K562 (cell line): ENCODE results near the gene SERPINB7. TPM values are rescaled to one million over a fixed set of nuclear protein-coding genes. Genes with fewer than 3 reads are reported as not detected.

Experiments
- ATAC-seq: fragments of 200-7000 bp; cut with Tn5 transposase; 3 replicates; pipeline ENCODE4 v1.9.1; 2020; ENCODE audit warnings: moderate library complexity
- BruUV-seq: library from RNA; stranded (reverse); fragments of 400-500 nt; replicated peaks from 2 replicates; lab custom pipeline; 2021; lab: Mats Ljungman, UMichigan
- CTCF ChIA-PET: fragments of 300-600 bp; formaldehyde crosslinking; extraction: SDS; loops from one replicate; lab custom pipeline; 2021; ENCODE audit warnings: low intra/inter-chr PET ratio; lab: Yijun Ruan, JAX
- POLR2A ChIA-PET: fragments of 300-600, 350-650 bp; sonication (Branson Sonifier 250); formaldehyde crosslinking; extraction: SDS; loops from one replicate; lab custom pipeline; 2021; ENCODE audit warnings: antibody characterized with exemption, inconsistent platforms; lab: Yijun Ruan, JAX
- DNase-seq, 4 experiments: peaks; one replicate each; pipeline versions ENCODE4 v3.0.0 to v3.0.0-alpha.2; 2011 to 2018; ENCODE audit warnings: low spot score in 3 of 4, mixed read lengths in 3 of 4; ENCODE audit errors: extremely low read depth in 1 of 4
- FAIRE-seq: peaks from 2 replicates; lab custom pipeline; 2011; peaks lifted over from hg19 to GRCh38; lab: Jason Lieb, UNC
- H2AFZ ChIP-seq: 2 replicates; pipeline ENCODE4 v1.6.0; 2011; ENCODE audit warnings: low read depth, low read length, control low read depth, inconsistent platforms
- H3K27ac ChIP-seq: fragments of 200-600 bp; 3 replicates; pipeline ENCODE4 v1.8.0; 2011; ENCODE audit warnings: low read depth, mild to moderate bottlenecking, control low read depth, inconsistent platforms, low read length, moderate library complexity, mixed read lengths; ENCODE audit errors: extremely low read depth
- H3K27me3 ChIP-seq, 2 experiments: fragments of 300-600 bp in 1 of 2; 2 replicates in 1 of 2; 3 replicates in 1 of 2; pipeline versions ENCODE4 v1.6.0 to v1.8.0; 2011; ENCODE audit warnings: inconsistent platforms in 2 of 2, low read length in 2 of 2, mild to moderate bottlenecking in 1 of 2, mixed read lengths in 1 of 2, moderate library complexity in 1 of 2; ENCODE audit not compliant: control insufficient read depth in 2 of 2, insufficient read depth in 2 of 2
- H3K36me3 ChIP-seq: fragments of 300-600 bp; 3 replicates; pipeline ENCODE4 v1.8.0; 2011; ENCODE audit warnings: mild to moderate bottlenecking, low read length, inconsistent platforms; ENCODE audit not compliant: control insufficient read depth, insufficient read depth
- H3K4me1 ChIP-seq, 2 experiments: fragments of 200-600 bp in 1 of 2; replicated peaks in 1 of 2; 2 replicates in 1 of 2; 3 replicates in 1 of 2; pipeline versions ENCODE4 v1.5.1 to v1.8.0; 2011; ENCODE audit warnings: inconsistent platforms in 2 of 2, low read length in 2 of 2, mild to moderate bottlenecking in 1 of 2, mixed read lengths in 1 of 2, moderate library complexity in 1 of 2; ENCODE audit not compliant: control insufficient read depth in 2 of 2, insufficient read depth in 2 of 2
- H3K4me2 ChIP-seq: 2 replicates; pipeline ENCODE4 v1.6.1; 2011; ENCODE audit warnings: low read length, control low read depth, inconsistent platforms, mixed read lengths; ENCODE audit not compliant: insufficient read depth
- H3K4me3 ChIP-seq: fragments of 200-600 bp; sonication (generic), shearing (Covaris generic); 2 replicates; pipeline ENCODE4 v1.5.1; 2016; ENCODE audit warnings: control low read depth, inconsistent platforms
- H3K79me2 ChIP-seq: fragments of 200-600 bp; 3 replicates; pipeline ENCODE4 v1.8.0; 2011; ENCODE audit warnings: low read length, inconsistent platforms; ENCODE audit not compliant: control insufficient read depth, insufficient read depth
- H3K9ac ChIP-seq, 2 experiments: 2 replicates each; pipeline versions ENCODE4 v1.6.0 to v1.6.1; 2011; ENCODE audit warnings: low read depth in 2 of 2, low read length in 2 of 2, control low read depth in 1 of 2, inconsistent platforms in 1 of 2, mild to moderate bottlenecking in 1 of 2, mixed read lengths in 1 of 2; ENCODE audit not compliant: insufficient read depth in 1 of 2
- H3K9me1 ChIP-seq: one replicate; pipeline ENCODE4 v1.6.0; 2011; ENCODE audit warnings: inconsistent platforms, mild to moderate bottlenecking, low read length, moderate library complexity; ENCODE audit not compliant: control insufficient read depth, insufficient read depth
- H3K9me3 ChIP-seq: replicated peaks from 2 replicates; pipeline ENCODE4 v1.5.1; 2011; ENCODE audit warnings: low read depth, low read length, inconsistent platforms; ENCODE audit not compliant: control insufficient read depth, insufficient read depth
- H4K20me1 ChIP-seq: replicated peaks from 2 replicates; pipeline ENCODE4 v1.6.1; 2011; ENCODE audit warnings: low read length, inconsistent platforms, mixed read lengths; ENCODE audit not compliant: control insufficient read depth, insufficient read depth
- JUNB ChIP-seq: fragments of 450-650 bp; formaldehyde crosslinking; conservative IDR thresholded peaks from 2 replicates; pipeline ENCODE4 v1.4.0; 2020; ENCODE audit warnings: mild to moderate bottlenecking
- NUFIP1 ChIP-seq: fragments of 450-650 bp; IDR thresholded peaks from 2 replicates; pipeline ENCODE4 v1.6.1; 2018; ENCODE audit not compliant: partially characterized antibody
- ZNF695 ChIP-seq: fragments of 450-650 bp; formaldehyde crosslinking; IDR thresholded peaks from 2 replicates; pipeline ENCODE4 v1.4.0; 2020; ENCODE audit warnings: mild to moderate bottlenecking, moderate library complexity
- WGBS: fragments of 100-300 bp; shearing (Covaris generic); methylation state at CpG from one replicate; pipeline ENCODE4 v1.1.6; 2016; ENCODE audit warnings: low coverage, mixed read lengths; ENCODE audit not compliant: insufficient coverage; ENCODE audit errors: missing lambda C conversion rate; 5-methylcytosine and 5-hydroxymethylcytosine counted together
- in situ Hi-C: fragments of 300-500 bp; cut with MboI; formaldehyde crosslinking; loops from 4 replicates; pipeline ENCODE4 v1.15.0; 2018; ENCODE audit warnings: inconsistent platforms, mixed read lengths
- intact Hi-C: fragments of 100-400 bp; cut with micrococcal nuclease; formaldehyde crosslinking; loops from 2 replicates; pipeline ENCODE4 v1.14.2; 2022
- polyA plus RNA-seq, 8 experiments: library from polyadenylated mRNA; depleted of rRNA in 4 of 8; stranded (reverse) in 5 of 8; unstranded in 3 of 8; fragments of >200 nt; fragmentation: Nextera tagmentation in 2 of 8; fragmentation: Illumina TruSeq in 1 of 8; extraction: Ambion mirVana in 2 of 8; extraction: Trizol in 1 of 8; gene quantifications; 2 replicates each; pipeline versions ENCODE4 v1.2.1 to v1.2.3, GENCODE V29; 2011 to 2014; ENCODE audit warnings: inconsistent platforms in 1 of 8, missing spikeins in 1 of 8
- total RNA-seq, 7 experiments: library from RNA; depleted of rRNA in 6 of 7; stranded (reverse); fragments of >200 nt in 6 of 7; fragmentation: Illumina TruSeq in 2 of 7; extraction: Trizol in 2 of 7; gene quantifications; 2 replicates each; pipeline versions ENCODE4 v1.2.1 to v1.2.3, GENCODE V29; 2011 to 2021; ENCODE audit warnings: low replicate concordance in 1 of 7
- TF ChIP-seq, protein P1 (sequence below): fragments of 250-450 bp; sonication (Bioruptor Pico); IDR thresholded peaks from 2 replicates; pipeline ENCODE4 v1.9.0; 2021; ENCODE audit warnings: mild to moderate bottlenecking
- TF ChIP-seq, protein P2 (sequence below), 3 experiments: IDR thresholded peaks in 2 of 3; conservative IDR thresholded peaks in 1 of 3; 2 replicates each; pipeline ENCODE4 v1.5.1; 2011 to 2012; ENCODE audit warnings: low read length in 3 of 3, mild to moderate bottlenecking in 3 of 3, control low read depth in 2 of 3, improper control_type of control experiment in 1 of 3, inconsistent platforms in 1 of 3, low read depth in 1 of 3, mixed read lengths in 1 of 3, moderate library complexity in 1 of 3; ENCODE audit not compliant: insufficient read depth in 2 of 3

The SERPINB7 gene
- total and polyA plus RNA-seq, 9 of the 15 experiments (the other 6 are each of a cell fraction or from before 2014, with no cell fraction given) = not detected

DNA sequence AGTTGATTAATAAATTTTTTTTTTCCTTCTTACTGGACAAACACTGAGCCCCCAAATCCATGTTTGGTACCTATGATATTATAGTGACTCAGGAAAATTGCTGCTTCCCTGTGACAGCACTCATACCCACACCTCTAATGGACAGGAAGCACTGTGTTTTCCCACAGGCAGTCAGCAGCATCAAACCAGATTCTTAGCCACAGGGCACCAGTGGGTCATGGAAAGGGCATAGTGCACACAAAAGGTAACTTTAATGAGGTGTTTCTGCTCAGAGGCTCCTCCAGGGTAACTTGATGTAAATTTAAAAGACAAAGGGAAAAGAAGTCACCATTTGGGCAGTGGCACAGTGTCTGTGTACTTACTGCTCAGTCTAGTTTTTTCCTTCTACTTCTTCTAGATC is 38.3 kb upstream of the SERPINB7 start (continued):
- TF ChIP-seq ZNF695 (no peak), JUNB (CRISPR knock-in tag) (no peak)
- TF ChIP-seq, protein P1, sequence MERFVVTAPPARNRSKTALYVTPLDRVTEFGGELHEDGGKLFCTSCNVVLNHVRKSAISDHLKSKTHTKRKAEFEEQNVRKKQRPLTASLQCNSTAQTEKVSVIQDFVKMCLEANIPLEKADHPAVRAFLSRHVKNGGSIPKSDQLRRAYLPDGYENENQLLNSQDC (CRISPR knock-in tag) = no peak

DNA sequence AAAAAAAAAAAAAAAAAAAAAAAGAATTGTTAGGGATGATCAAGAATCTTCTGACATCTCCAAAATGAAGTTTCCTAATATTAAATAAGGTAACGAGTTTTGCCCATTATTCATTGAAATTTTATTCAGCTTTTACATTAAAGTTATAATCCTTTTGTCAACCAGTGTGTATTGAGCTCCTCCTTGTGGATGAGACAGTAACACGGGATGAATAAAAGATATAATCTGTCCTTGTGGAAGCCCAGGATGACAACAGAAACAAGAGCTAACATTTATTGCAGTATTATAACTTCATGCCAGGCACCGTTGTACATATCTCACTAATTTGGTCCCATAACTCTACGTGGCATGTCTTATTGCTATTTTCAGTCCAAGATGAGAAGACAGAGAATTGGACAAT is 33.4 kb upstream of the SERPINB7 start:
- ATAC-seq (no peak), DNase-seq (no peak), FAIRE-seq (no peak)
- no peaks in the 10 kb centered on the region for H3K36me3 ChIP-seq
- no TSS peak for BruUV-seq
- H3K27ac ChIP-seq = no peak overlapping the region
- ChIA-PET CTCF (interaction anchor here (0.6 kb wide), 1 partner anchor 411 kb away, joined by 3 read pairs; no protein-coding TSS in a partner anchor), POLR2A (no interaction called here)
- no peaks in the 10 kb centered on the region for H3K9me1 ChIP-seq
- WGBS = 2% methylated on average over 4 of the region's 4 CpGs
- no peak overlapping the region for H3K4me2 ChIP-seq
- no peaks in the 10 kb centered on the region for H3K4me1 ChIP-seq
- intact Hi-C loops = no loop called here
- no peaks in the 10 kb centered on the region for H3K27me3 ChIP-seq
- in situ Hi-C loops = no loop called here
- no peaks in the 10 kb centered on the region for H4K20me1 ChIP-seq
- no peaks in the 10 kb centered on the region for H3K9me3 ChIP-seq
- H3K79me2 ChIP-seq = no peaks in the 10 kb centered on the region
- H2AFZ ChIP-seq = no peak overlapping the region
- no peak overlapping the region for H3K9ac ChIP-seq
- no peak overlapping the region for H3K4me3 ChIP-seq
- no peak for TF ChIP-seq NUFIP1
- TF ChIP-seq, protein P2, sequence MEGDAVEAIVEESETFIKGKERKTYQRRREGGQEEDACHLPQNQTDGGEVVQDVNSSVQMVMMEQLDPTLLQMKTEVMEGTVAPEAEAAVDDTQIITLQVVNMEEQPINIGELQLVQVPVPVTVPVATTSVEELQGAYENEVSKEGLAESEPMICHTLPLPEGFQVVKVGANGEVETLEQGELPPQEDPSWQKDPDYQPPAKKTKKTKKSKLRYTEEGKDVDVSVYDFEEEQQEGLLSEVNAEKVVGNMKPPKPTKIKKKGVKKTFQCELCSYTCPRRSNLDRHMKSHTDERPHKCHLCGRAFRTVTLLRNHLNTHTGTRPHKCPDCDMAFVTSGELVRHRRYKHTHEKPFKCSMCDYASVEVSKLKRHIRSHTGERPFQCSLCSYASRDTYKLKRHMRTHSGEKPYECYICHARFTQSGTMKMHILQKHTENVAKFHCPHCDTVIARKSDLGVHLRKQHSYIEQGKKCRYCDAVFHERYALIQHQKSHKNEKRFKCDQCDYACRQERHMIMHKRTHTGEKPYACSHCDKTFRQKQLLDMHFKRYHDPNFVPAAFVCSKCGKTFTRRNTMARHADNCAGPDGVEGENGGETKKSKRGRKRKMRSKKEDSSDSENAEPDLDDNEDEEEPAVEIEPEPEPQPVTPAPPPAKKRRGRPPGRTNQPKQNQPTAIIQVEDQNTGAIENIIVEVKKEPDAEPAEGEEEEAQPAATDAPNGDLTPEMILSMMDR (IDR thresholded peaks at IDR 0.05 in 2 of 3, conservative IDR thresholded peaks at IDR 0.05 in 1 of 3; ENCODE audit: insufficient read depth in 2 of 3, low read depth in 1 of 3, low read length in 3 of 3) = peak in 1 of 3 experiments; percentile 2; a peak in 1 of 6 replicates
